ENCODE data around the gene DAGLA. TPM values are rescaled to one million over a fixed set of nuclear protein-coding genes. Genes with fewer than 3 reads are reported as not detected.

DAGLA gene
- total RNA-seq, 1 donor: 0.94 TPM

GRCh38 chr11:61680622-61681221 is 531 bp downstream of the DAGLA start:
- H3K9me3 ChIP-seq (ENCODE audit: low read depth, low read length): no peaks in the 10 kb centered on the region
- H3K4me1 ChIP-seq (ENCODE audit: insufficient read depth, low read length): peaks cover 33% of the 10 kb centered on the region
- H3K4me3 ChIP-seq (ENCODE audit: low read length): peak overlapping the region; percentile 16
- H3K27me3 ChIP-seq (ENCODE audit: insufficient read depth, low read length): peaks cover 17% of the 10 kb centered on the region

GRCh38 chr11:61682093-61682732 is 2.0 kb downstream of the DAGLA start:
- Histone ChIP-seq H3K4me1 (ENCODE audit: insufficient read depth, low read length) (peaks cover 39% of the 10 kb centered on the region), H3K9me3 (ENCODE audit: low read depth, low read length) (no peaks in the 10 kb centered on the region), H3K27me3 (ENCODE audit: insufficient read depth, low read length) (peaks cover 17% of the 10 kb centered on the region), H3K4me3 (ENCODE audit: low read length) (no peak overlapping the region)

- Histone ChIP-seq H3K27me3 (ENCODE audit: insufficient read depth, low read length) (peaks cover 17% of the 10 kb centered on the region), H3K9me3 (ENCODE audit: low read depth, low read length) (no peaks in the 10 kb centered on the region), H3K4me1 (ENCODE audit: insufficient read depth, low read length) (peaks cover 39% of the 10 kb centered on the region)
These were observed 2.9 kb downstream of the DAGLA start for GRCh38 chr11:61682906-61683675.

GRCh38 chr11:61683961-61684869 is 4.0 kb downstream of the DAGLA start:
- H3K4me1 ChIP-seq (ENCODE audit: insufficient read depth, low read length): peaks cover 50% of the 10 kb centered on the region
- H3K9me3 ChIP-seq (ENCODE audit: low read depth, low read length): no peaks in the 10 kb centered on the region
- peaks cover 17% of the 10 kb centered on the region for H3K27me3 ChIP-seq (ENCODE audit: insufficient read depth, low read length)
- no peak overlapping the region for H3K4me3 ChIP-seq (ENCODE audit: low read length)

More at GRCh38 chr11:61682906-61683675, 2.9 kb downstream of the DAGLA start:
- H3K4me3 ChIP-seq (ENCODE audit: low read length): no peak overlapping the region

GRCh38 chr11:61684870-61685616 is 4.9 kb downstream of the DAGLA start:
- peaks cover 48% of the 10 kb centered on the region for H3K4me1 ChIP-seq (ENCODE audit: insufficient read depth, low read length)
- peaks cover 17% of the 10 kb centered on the region for H3K27me3 ChIP-seq (ENCODE audit: insufficient read depth, low read length)
- H3K4me3 ChIP-seq (ENCODE audit: low read length): no peak overlapping the region
- no peaks in the 10 kb centered on the region for H3K9me3 ChIP-seq (ENCODE audit: low read depth, low read length)

GRCh38 chr11:61685617-61685967 is 5.4 kb downstream of the DAGLA start:
- Histone ChIP-seq H3K4me3 (ENCODE audit: low read length) (no peak overlapping the region), H3K4me1 (ENCODE audit: insufficient read depth, low read length) (peaks cover 46% of the 10 kb centered on the region), H3K9me3 (ENCODE audit: low read depth, low read length) (no peaks in the 10 kb centered on the region), H3K27me3 (ENCODE audit: insufficient read depth, low read length) (peaks cover 17% of the 10 kb centered on the region)

GRCh38 chr11:61686066-61686465 is 5.9 kb downstream of the DAGLA start:
- Histone ChIP-seq H3K4me3 (ENCODE audit: low read length) (no peak overlapping the region), H3K9me3 (ENCODE audit: low read depth, low read length) (no peaks in the 10 kb centered on the region), H3K4me1 (ENCODE audit: insufficient read depth, low read length) (peaks cover 41% of the 10 kb centered on the region), H3K27me3 (ENCODE audit: insufficient read depth, low read length) (peaks cover 17% of the 10 kb centered on the region)

GRCh38 chr11:61686469-61686868 is 6.3 kb downstream of the DAGLA start:
- H3K9me3 ChIP-seq (ENCODE audit: low read depth, low read length): no peaks in the 10 kb centered on the region
- H3K27me3 ChIP-seq (ENCODE audit: insufficient read depth, low read length): peaks cover 14% of the 10 kb centered on the region
- peaks cover 40% of the 10 kb centered on the region for H3K4me1 ChIP-seq (ENCODE audit: insufficient read depth, low read length)
- H3K4me3 ChIP-seq (ENCODE audit: low read length): no peak overlapping the region

- Histone ChIP-seq H3K4me3 (ENCODE audit: low read length) (no peak overlapping the region), H3K9me3 (ENCODE audit: low read depth, low read length) (no peaks in the 10 kb centered on the region), H3K27me3 (ENCODE audit: insufficient read depth, low read length) (peaks cover 14% of the 10 kb centered on the region), H3K4me1 (ENCODE audit: insufficient read depth, low read length) (peaks cover 40% of the 10 kb centered on the region)
These were observed 7.2 kb downstream of the DAGLA start for GRCh38 chr11:61687420-61687819.

- peaks cover 40% of the 10 kb centered on the region for H3K4me1 ChIP-seq (ENCODE audit: insufficient read depth, low read length)
- no peak overlapping the region for H3K4me3 ChIP-seq (ENCODE audit: low read length)
- H3K9me3 ChIP-seq (ENCODE audit: low read depth, low read length): no peaks in the 10 kb centered on the region
- H3K27me3 ChIP-seq (ENCODE audit: insufficient read depth, low read length): peaks cover 14% of the 10 kb centered on the region
These were observed 8.4 kb downstream of the DAGLA start for GRCh38 chr11:61688365-61689163.

GRCh38 chr11:61689164-61689496 is 8.9 kb downstream of the DAGLA start:
- Histone ChIP-seq H3K4me1 (ENCODE audit: insufficient read depth, low read length) (peaks cover 34% of the 10 kb centered on the region), H3K9me3 (ENCODE audit: low read depth, low read length) (no peaks in the 10 kb centered on the region), H3K4me3 (ENCODE audit: low read length) (no peak overlapping the region), H3K27me3 (ENCODE audit: insufficient read depth, low read length) (peaks cover 12% of the 10 kb centered on the region)

GRCh38 chr11:61690706-61691379 is 10.7 kb downstream of the DAGLA start:
- H3K27me3 ChIP-seq (ENCODE audit: insufficient read depth, low read length): no peaks in the 10 kb centered on the region
- no peak overlapping the region for H3K4me3 ChIP-seq (ENCODE audit: low read length)
- H3K9me3 ChIP-seq (ENCODE audit: low read depth, low read length): no peaks in the 10 kb centered on the region
- H3K4me1 ChIP-seq (ENCODE audit: insufficient read depth, low read length): peaks cover 25% of the 10 kb centered on the region

- peaks cover 27% of the 10 kb centered on the region for H3K4me1 ChIP-seq (ENCODE audit: insufficient read depth, low read length)
- H3K4me3 ChIP-seq (ENCODE audit: low read length): no peak overlapping the region
- H3K27me3 ChIP-seq (ENCODE audit: insufficient read depth, low read length): no peaks in the 10 kb centered on the region
- no peaks in the 10 kb centered on the region for H3K9me3 ChIP-seq (ENCODE audit: low read depth, low read length)
These were observed 11.4 kb downstream of the DAGLA start for GRCh38 chr11:61691380-61692156.

All from mononuclear cell (primary cell).